Gastrocnemius medialis (tissue), 4 donors: Measurements from ENCODE around the gene DLL4. TPM values are rescaled to one million over a fixed set of nuclear protein-coding genes. Genes with fewer than 3 reads are reported as not detected.
A peak's percentile ranks its signal among the peaks of the same experiment; 100 is the strongest.

ENCODE experiments used
- ATAC-seq, 2 donors: fragments of 150-250 bp; one replicate each; pipeline ENCODE4 v1.9.1; 2016
- DNase-seq, 2 donors: peaks; one replicate each; pipeline ENCODE4 v3.0.0-alpha.2; 2019
- H3K27ac ChIP-seq, 4 donors: fragments of 200-600 bp; sonication (generic); 1 replicate in 1 of 4; 2 replicates in 3 of 4; pipeline ENCODE4 v1.5.1; 2016 to 2018; ENCODE audit warnings: mild to moderate bottlenecking in 2 of 4, moderate library complexity in 1 of 4
- H3K27me3 ChIP-seq, 3 donors: fragments of 200-600 bp; sonication (generic) in 2 of 3; 1 replicate in 1 of 3; 2 replicates in 2 of 3; pipeline versions ENCODE4 v1.5.1 to v1.6.0; 2016 to 2019; ENCODE audit warnings: mild to moderate bottlenecking in 1 of 3, moderate library complexity in 1 of 3
- H3K36me3 ChIP-seq, 2 donors: fragments of 200-600 bp; sonication (generic) in 1 of 2; one replicate each; pipeline ENCODE4 v1.5.1; 2017 to 2018
- H3K4me1 ChIP-seq, 2 donors: fragments of 200-600 bp; sonication (generic) in 1 of 2; one replicate each; pipeline ENCODE4 v1.5.1; 2016 to 2017; ENCODE audit warnings: mild to moderate bottlenecking in 2 of 2
- H3K4me3 ChIP-seq, 4 donors: fragments of 200-600 bp; sonication (generic) in 3 of 4; 1 replicate in 1 of 4; 2 replicates in 3 of 4; pipeline ENCODE4 v1.5.1; 2016 to 2019; ENCODE audit warnings: mild to moderate bottlenecking in 2 of 4
- H3K9me3 ChIP-seq, 3 donors: fragments of 200-600 bp; sonication (generic) in 2 of 3; 1 replicate in 1 of 3; 2 replicates in 2 of 3; pipeline ENCODE4 v1.5.1; 2016 to 2019
- POLR2A ChIP-seq, 2 donors: fragments of 450-650 bp; IDR thresholded peaks; one replicate each; pipeline ENCODE4 v1.6.1; 2017; ENCODE audit warnings: antibody characterized with exemption in 2 of 2, mild to moderate bottlenecking in 2 of 2, moderate library complexity in 2 of 2
- in situ Hi-C, 4 donors: fragments of 200-750 bp; cut with MboI; loops; one replicate each; pipeline versions ENCODE4 v1.15.0 to v1.8.0; 2017; ENCODE audit warnings: low sequenced_read_pairs in 4 of 4
- intact Hi-C: fragments of 100-400 bp; cut with DNase I; formaldehyde crosslinking; loops from one replicate; pipeline ENCODE4 v1.15.1; 2023; ENCODE audit warnings: low total_unique reads
- total RNA-seq, 4 donors: library from RNA; depleted of rRNA; stranded (reverse); fragments of >200 nt; gene quantifications; one replicate each; pipeline versions ENCODE4 v1.1.0 to v1.2.3, GENCODE V29; 2016
- TF ChIP-seq, protein P1 (sequence below), 5 experiments: fragments of 450-650 bp in 3 of 5; fragments of 200-600 bp in 2 of 5; sonication (generic) in 2 of 5; IDR thresholded peaks in 4 of 5; conservative IDR thresholded peaks in 1 of 5; 1 replicate in 4 of 5; 2 replicates in 1 of 5; pipeline ENCODE4 v1.5.1; 2016 to 2019; ENCODE audit warnings: antibody characterized with exemption in 5 of 5, mild to moderate bottlenecking in 3 of 5, moderate library complexity in 3 of 5

Gene DLL4
- total RNA-seq, 4 donors from 2014 or later: 5.9 to 15.7 (median 8.9) TPM

DNA sequence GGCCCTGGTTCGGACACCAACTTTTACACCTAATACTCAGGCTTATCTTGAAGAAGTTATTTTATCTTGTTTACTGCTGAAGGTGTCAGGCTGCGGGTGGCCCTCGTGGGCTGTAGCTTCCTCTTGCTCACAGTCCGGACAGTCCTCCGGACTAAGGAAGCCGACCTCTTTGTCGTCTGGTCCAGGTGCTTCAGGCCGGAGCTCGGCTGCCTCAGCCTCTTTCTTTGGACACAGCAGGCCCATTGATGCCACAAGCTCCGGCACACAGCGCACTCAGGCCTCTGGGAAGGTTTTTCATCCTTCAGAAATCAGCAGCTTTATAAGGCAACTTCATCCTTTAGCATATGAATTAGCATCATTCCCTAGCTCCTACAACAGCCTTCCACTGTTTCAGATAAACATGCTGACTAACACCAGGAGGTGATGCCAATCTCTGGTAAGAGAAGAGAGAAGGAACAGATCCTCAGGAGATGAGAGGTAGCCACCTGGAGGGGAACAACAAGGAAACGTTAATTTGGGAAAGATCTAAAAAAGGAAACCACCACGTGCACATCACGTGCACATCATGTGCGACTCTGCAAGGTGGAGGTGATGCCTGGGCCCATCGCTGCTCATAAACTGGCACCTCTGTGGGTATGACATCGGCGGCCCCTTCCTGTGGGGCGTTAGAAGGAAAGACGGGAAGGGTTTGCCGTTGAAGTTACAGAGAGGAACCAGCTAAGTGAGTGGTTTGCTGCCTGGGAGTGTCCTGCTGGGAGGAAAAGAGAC is 19.8 kb downstream of the DLL4 start:
- TF ChIP-seq POLR2A (IDR thresholded peaks at IDR 0.05): no peak
- TF ChIP-seq, protein P1, sequence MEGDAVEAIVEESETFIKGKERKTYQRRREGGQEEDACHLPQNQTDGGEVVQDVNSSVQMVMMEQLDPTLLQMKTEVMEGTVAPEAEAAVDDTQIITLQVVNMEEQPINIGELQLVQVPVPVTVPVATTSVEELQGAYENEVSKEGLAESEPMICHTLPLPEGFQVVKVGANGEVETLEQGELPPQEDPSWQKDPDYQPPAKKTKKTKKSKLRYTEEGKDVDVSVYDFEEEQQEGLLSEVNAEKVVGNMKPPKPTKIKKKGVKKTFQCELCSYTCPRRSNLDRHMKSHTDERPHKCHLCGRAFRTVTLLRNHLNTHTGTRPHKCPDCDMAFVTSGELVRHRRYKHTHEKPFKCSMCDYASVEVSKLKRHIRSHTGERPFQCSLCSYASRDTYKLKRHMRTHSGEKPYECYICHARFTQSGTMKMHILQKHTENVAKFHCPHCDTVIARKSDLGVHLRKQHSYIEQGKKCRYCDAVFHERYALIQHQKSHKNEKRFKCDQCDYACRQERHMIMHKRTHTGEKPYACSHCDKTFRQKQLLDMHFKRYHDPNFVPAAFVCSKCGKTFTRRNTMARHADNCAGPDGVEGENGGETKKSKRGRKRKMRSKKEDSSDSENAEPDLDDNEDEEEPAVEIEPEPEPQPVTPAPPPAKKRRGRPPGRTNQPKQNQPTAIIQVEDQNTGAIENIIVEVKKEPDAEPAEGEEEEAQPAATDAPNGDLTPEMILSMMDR (IDR thresholded peaks at IDR 0.05 in 4 of 5, conservative IDR thresholded peaks at IDR 0.05 in 1 of 5): no peak
- intact Hi-C loops: no loop called here
- Histone ChIP-seq H3K4me3 (no peak overlapping the region), H3K4me1 (peaks cover 18 to 27% of the 10 kb centered on the region in 2 donors), H3K27ac (peak overlapping the region; percentile 61 to 75 (median 73)), H3K9me3 (no peaks in the 10 kb centered on the region), H3K36me3 (no peaks in the 10 kb centered on the region), H3K27me3 (no peaks in the 10 kb centered on the region)
- DNase-seq (no peak), ATAC-seq (no peak)
- in situ Hi-C loops: loop anchor here in 1 of 4 donors (10.0 kb wide), 1 partner anchor 66 kb away; no protein-coding TSS in a partner anchor

DNA sequence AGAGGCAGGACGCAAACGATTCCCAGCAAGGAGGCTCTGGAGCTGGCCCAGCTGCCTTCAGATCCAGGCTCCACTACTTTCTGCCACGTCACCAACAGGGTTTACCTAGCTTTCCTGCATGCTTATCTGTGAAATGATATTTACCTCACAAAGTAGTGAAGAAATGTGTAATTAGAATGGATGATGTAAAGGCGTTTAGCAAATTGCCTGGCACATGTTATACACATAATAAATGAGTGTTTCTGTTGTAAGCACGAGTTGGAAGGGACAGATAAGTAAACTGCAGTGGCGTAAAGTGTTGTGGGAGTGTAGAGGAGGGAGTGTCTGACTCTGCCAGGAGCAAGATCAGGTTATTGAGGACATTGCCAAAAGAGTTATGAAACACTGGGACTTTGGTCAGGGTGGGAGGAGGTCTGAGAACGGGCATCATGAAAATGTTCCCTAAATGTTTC is 20.6 kb downstream of the DLL4 start:
- Histone ChIP-seq H3K27me3 (no peaks in the 10 kb centered on the region), H3K27ac (peak overlapping the region; percentile 61 to 75 (median 73)), H3K4me3 (no peak overlapping the region), H3K36me3 (peaks cover under 1 to 2% of the 10 kb centered on the region in 2 donors), H3K9me3 (no peaks in the 10 kb centered on the region), H3K4me1 (peaks cover 26 to 27% of the 10 kb centered on the region in 2 donors)
- TF ChIP-seq POLR2A (IDR thresholded peaks at IDR 0.05): no peak
- TF ChIP-seq, protein P1 (IDR thresholded peaks at IDR 0.05 in 4 of 5, conservative IDR thresholded peaks at IDR 0.05 in 1 of 5): no peak
- DNase-seq: no peak
- intact Hi-C loops: loop anchor here (10.0 kb wide), 1 partner anchor 845 kb away; the partner anchor contains the start of gene BMF
- peak; percentile 14 to 46 for ATAC-seq
- in situ Hi-C loops: loop anchor here in 1 of 4 donors (10.0 kb wide), 1 partner anchor 65 kb away; no protein-coding TSS in a partner anchor

DNA sequence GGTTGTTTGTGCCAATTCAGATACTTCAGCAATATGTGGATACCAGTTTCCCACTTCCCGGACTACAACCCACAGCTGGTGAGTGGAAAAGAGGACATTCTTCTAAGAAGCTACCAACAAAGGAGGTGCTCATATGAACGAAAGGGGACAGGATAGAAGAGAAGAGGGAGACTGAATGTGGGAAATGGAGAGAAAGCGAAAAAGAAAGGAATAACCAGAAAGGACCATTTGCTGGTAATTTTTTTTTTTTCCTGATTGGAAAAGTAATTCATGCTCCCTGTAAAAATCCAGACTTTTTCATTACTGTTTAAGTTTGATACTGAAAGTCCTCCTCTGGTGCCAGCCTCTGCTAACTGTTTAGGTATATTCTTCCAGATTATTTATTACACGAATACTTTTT is 22.6 kb downstream of the DLL4 start:
- Histone ChIP-seq H3K4me3 (no peak overlapping the region), H3K27ac (peak overlapping the region in 1 of 4 donors; percentile 91), H3K27me3 (no peaks in the 10 kb centered on the region), H3K4me1 (peaks cover 29 to 45% of the 10 kb centered on the region in 2 donors), H3K36me3 (peaks cover 3 to 12% of the 10 kb centered on the region in 2 donors), H3K9me3 (no peaks in the 10 kb centered on the region)
- ATAC-seq (no peak), DNase-seq (no peak)
- in situ Hi-C loops: no loop called here
- TF ChIP-seq, protein P1 (IDR thresholded peaks at IDR 0.05 in 4 of 5, conservative IDR thresholded peaks at IDR 0.05 in 1 of 5): no peak
- no peak for TF ChIP-seq POLR2A (IDR thresholded peaks at IDR 0.05)
- intact Hi-C loops: loop anchor here (10.0 kb wide), 1 partner anchor 847 kb away; the partner anchor contains the start of gene BMF

DNA sequence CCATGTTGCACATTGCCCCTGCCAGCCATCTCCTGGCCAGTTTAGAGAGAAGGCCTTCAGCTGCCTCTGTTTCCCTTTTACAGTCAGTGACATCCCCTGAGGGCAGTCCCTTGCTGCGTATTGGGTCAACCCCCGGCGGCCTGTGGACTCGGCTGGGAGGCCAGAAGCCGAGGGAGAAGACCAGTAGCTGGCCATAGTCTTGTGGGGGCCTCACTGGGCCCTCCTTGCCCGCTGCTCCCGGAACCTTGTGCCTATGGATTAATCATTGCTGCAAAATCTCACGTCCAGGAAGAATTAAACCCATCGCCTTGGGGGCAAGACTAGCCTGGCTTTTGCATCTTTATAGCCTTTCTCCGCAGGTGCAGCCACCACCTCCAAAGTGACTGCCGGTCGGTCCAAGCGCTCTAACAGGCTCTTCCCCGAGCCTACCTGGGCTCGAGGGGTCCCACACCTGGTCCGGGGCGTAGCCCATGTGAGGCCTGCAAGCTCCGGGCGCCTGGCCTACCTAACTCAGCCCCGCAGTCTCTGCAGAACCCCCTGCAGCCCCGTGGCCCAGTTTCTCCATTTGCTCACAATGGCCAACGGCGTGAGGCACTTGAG is 23.3 kb downstream of the DLL4 start:
- ATAC-seq (no peak), DNase-seq (no peak)
- Histone ChIP-seq H3K36me3 (peaks cover 3 to 12% of the 10 kb centered on the region in 2 donors), H3K9me3 (no peaks in the 10 kb centered on the region), H3K27ac (peak overlapping the region; percentile 91 to 99 (median 96)), H3K4me3 (peak overlapping the region; percentile 76 to 96 (median 87)), H3K27me3 (no peaks in the 10 kb centered on the region), H3K4me1 (peaks cover 35 to 52% of the 10 kb centered on the region in 2 donors)
- in situ Hi-C loops (no loop called here), intact Hi-C loops (loop anchor here (10.0 kb wide), 1 partner anchor 848 kb away; the partner anchor contains the start of gene BMF)
- TF ChIP-seq POLR2A (IDR thresholded peaks at IDR 0.05): no peak
- TF ChIP-seq, protein P1 (IDR thresholded peaks at IDR 0.05 in 4 of 5, conservative IDR thresholded peaks at IDR 0.05 in 1 of 5): no peak
